HG03039 (cell line): ENCODE measurements around the gene COL24A1.
"Not testable (repeated sequence)": the region's sequence is repeated elsewhere in the genome, so short reads cannot be mapped to it uniquely, and the experiment has no call there.

ENCODE experiments used
- ATAC-seq: cut with Tn5 transposase; IDR thresholded peaks from one replicate; pipeline ENCODE4 v1.9.1; 2021; ENCODE audit warnings: mild to moderate bottlenecking, moderate library complexity; ENCODE audit not compliant: unreplicated experiment

The COL24A1 gene

GRCh38 chr1:86000601-86001000, 156.0 kb downstream of the COL24A1 start:
- ATAC-seq = no peak

GRCh38 chr1:85998105-85998855, 158.3 kb downstream of the COL24A1 start:
- no peak for ATAC-seq

- peak; percentile 33 for ATAC-seq
Observed at GRCh38 chr1:85992791-85993190, 163.8 kb downstream of the COL24A1 start.

GRCh38 chr1:85991261-85991660, 165.3 kb downstream of the COL24A1 start:
- ATAC-seq = peak; percentile 47

GRCh38 chr1:85984636-85985035, 171.9 kb downstream of the COL24A1 start:
- ATAC-seq = no peak

- no peak for ATAC-seq
Observed at GRCh38 chr1:85983316-85983715, 173.3 kb downstream of the COL24A1 start.

GRCh38 chr1:85976516-85977205, 179.9 kb downstream of the COL24A1 start:
- no peak for ATAC-seq

GRCh38 chr1:85975912-85976371, 180.6 kb downstream of the COL24A1 start:
- ATAC-seq = no peak

GRCh38 chr1:85962457-85962856, 194.1 kb downstream of the COL24A1 start:
- no peak for ATAC-seq

GRCh38 chr1:85957760-85958159, 198.8 kb downstream of the COL24A1 start:
- ATAC-seq = no peak

- ATAC-seq = not testable (repeated sequence)
Observed at GRCh38 chr1:85955218-85955617, 201.4 kb downstream of the COL24A1 start.

- ATAC-seq = no peak
Observed at GRCh38 chr1:85952460-85952859, 204.1 kb downstream of the COL24A1 start.

GRCh38 chr1:85947186-85947585, 209.4 kb downstream of the COL24A1 start:
- ATAC-seq = no peak

- ATAC-seq = no peak
Observed at GRCh38 chr1:85943945-85944344, 212.6 kb downstream of the COL24A1 start.

GRCh38 chr1:85943526-85943925, 213.0 kb downstream of the COL24A1 start:
- ATAC-seq = no peak

GRCh38 chr1:85940656-85941306, 215.8 kb downstream of the COL24A1 start:
- no peak for ATAC-seq

GRCh38 chr1:85938829-85939228, 217.7 kb downstream of the COL24A1 start:
- no peak for ATAC-seq

GRCh38 chr1:85936470-85936869, 220.1 kb downstream of the COL24A1 start:
- ATAC-seq = no peak

- ATAC-seq = no peak
Observed at GRCh38 chr1:85936057-85936456, 220.5 kb downstream of the COL24A1 start.

GRCh38 chr1:85935234-85935633, 221.3 kb downstream of the COL24A1 start:
- ATAC-seq = no peak

GRCh38 chr1:85934516-85934915, 222.1 kb downstream of the COL24A1 start:
- ATAC-seq = no peak

GRCh38 chr1:85933961-85934360, 222.6 kb downstream of the COL24A1 start:
- ATAC-seq = no peak
